ENCODE results near the gene PDGFA. TPM values are rescaled to one million over a fixed set of nuclear protein-coding genes. Genes with fewer than 3 reads are reported as not detected.
A peak's percentile ranks its signal among the peaks of the same experiment; 100 is the strongest.

PDGFA gene
- total RNA-seq, 1 experiment from 2014 or later = 26.9 TPM

DNA sequence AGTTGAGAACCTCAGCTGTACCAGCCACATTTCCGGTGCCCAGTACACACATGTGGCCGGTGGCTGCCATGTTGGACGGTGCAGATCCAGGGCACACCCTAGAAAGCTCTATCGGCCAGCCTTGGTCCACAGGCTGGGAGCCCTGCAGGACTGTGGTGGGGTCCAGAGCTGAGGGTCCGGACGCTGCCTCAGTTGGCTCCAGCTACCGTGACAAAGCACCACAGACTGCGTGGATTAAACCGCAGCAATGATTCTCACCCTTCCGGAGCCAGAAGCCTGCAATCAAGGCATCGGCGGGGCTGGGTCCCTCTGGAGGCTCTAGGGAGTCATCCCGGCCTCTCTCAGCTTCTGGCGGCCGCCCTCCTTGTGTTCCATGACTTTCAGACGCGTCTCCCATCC lies 50.1 kb downstream of the PDGFA start:
- no peak for DNase-seq
- Histone ChIP-seq H3K4me3 (no peak overlapping the region), H3K27me3 (no peaks in the 10 kb centered on the region), H3K27ac (no peak overlapping the region), H3K4me1 (peaks cover 12% of the 10 kb centered on the region; the same call in 1 of the 2 replicates), H3K36me3 (no peaks in the 10 kb centered on the region), H3K9me3 (replicated peaks) (no peaks in the 10 kb centered on the region)

DNA sequence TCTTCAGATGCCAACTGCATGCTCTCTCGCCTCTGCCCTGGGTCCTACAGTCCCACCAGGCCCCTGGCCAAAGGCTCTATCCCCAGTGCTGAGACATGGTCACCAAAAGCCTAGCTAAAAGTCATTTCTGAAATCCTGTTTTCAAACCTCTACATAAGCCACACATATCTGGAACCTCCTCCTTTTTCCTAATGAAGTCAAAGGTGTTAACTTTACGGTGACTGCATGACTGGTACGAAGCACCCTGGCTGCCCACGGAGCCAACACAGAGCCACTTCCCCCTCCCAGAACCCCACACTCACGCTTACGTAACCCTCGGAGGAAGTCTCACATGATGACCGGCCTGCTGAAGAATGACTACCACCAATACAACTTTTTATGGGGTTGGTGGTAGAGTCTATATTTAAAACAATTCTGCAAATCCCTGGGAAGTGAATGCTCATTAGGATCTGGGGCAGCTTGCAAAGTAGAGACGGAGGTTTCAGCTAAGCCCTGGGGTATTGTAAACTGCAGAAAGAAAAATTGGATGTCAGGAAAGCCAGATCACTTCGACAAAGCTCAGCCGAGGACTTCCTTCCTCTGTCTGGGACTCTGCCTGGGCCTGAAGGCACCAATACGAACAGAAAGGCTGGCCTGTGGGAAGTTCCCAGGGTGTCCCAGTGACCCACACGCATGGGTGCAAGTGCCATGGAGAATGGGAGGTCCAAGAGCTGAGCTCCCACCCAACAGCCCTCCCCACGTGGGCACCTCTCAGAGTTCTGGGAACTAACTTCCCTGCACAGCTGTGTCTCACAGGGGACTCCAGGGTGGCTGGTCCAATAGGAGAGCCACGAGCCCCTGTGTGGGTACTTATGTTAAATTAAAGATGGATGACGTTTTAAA lies 50.7 kb downstream of the PDGFA start:
- Histone ChIP-seq H3K9me3 (replicated peaks) (no peaks in the 10 kb centered on the region), H3K27ac (no peak overlapping the region), H3K4me3 (no peak overlapping the region), H3K4me1 (peaks cover 13% of the 10 kb centered on the region; the same call in 1 of the 2 replicates), H3K36me3 (no peaks in the 10 kb centered on the region), H3K27me3 (no peaks in the 10 kb centered on the region)
- DNase-seq = no peak

DNA sequence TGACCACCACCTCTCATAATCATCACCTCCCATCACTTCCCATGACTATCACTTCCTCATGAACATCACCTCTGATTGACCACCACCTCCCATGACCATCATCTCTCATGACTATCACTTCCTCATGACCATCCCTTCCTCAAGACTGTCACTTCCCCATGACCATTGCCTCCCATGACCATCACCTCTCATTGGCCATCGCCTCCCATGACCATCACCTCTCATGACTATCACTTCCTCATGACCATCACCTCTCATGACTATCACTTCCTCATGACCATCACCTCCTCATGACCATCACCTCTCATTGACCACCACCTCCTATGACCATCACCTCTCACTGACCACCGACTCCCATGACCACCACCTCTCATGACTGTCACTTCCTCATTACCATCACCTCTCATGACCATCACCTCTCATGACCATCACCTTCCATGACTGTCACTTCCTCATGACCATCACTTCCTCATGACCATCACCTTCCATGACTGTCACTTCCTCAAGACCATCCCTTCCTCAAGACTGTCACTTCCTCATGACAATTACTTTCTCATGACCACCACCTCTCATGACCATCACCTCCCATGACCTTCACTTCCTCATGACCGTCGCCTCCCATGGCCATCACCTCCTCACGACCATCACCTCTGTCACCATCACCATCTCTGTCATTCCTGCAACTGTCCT lies 51.6 kb downstream of the PDGFA start:
- Histone ChIP-seq H3K4me3 (no peak overlapping the region), H3K27me3 (no peaks in the 10 kb centered on the region), H3K4me1 (peaks cover 18% of the 10 kb centered on the region), H3K9me3 (replicated peaks) (no peaks in the 10 kb centered on the region), H3K27ac (no peak overlapping the region), H3K36me3 (no peaks in the 10 kb centered on the region)
- DNase-seq = no peak

DNA sequence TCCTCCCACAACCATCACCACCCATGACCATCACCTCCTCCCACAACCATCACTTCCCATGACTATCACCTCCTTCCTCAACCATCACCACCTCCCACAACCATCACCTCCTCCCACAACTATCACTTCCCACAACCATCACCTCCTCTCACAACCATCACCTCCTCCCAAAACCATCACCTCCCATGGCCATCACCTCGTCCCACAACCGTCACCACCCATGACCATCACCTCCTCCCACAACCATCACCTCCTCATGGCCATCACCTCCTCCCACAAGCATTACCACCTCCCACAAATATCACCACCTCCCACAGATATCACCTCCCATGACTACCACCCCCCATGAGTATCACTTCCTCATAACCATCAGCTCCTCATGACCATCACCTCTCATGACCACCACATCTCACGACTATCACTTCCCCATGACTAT lies 52.2 kb downstream of the PDGFA start:
- Histone ChIP-seq H3K4me1 (peaks cover 24% of the 10 kb centered on the region), H3K36me3 (no peaks in the 10 kb centered on the region)

DNA sequence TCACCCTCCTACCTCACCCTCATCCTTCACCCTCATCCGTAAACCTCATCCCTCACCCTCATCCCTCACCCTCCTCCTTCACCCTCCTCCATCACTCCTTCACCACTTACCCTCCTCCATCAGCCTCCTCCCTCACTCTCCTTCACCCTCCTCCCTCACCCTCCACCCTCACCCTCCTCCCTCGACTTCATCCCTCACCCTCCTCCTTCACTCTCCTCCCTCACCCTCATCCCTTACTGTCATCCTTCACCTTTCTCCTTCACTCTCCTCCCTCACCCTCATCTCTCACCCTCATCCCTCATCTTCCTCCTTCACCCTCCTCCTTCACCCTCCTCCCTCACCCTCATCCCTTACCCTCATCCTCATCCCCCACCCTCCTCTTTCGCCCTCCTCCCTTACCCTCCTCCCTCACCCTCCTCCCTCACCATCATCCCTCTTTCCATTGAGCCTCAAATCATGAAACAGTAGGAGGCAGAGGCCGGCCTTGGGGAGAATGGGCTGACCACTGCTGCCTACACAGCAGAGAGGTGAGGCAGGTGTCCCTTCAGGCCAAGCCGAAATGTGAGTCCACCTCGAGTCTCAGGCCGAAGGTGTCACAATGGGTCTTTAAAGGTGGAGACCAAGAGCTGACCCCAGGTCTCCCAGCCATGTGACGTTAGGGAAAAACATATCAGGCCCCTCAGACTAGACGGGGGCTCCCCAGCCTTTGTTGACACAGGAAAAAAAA lies 53.0 kb downstream of the PDGFA start:
- Histone ChIP-seq H3K4me3 (no peak overlapping the region), H3K27ac (no peak overlapping the region), H3K9me3 (replicated peaks) (no peaks in the 10 kb centered on the region), H3K4me1 (peaks cover 23% of the 10 kb centered on the region), H3K27me3 (no peaks in the 10 kb centered on the region), H3K36me3 (no peaks in the 10 kb centered on the region)
- DNase-seq = no peak

More for the DNA sequence above, 52.2 kb downstream of the PDGFA start:
- Histone ChIP-seq H3K4me3 (no peak overlapping the region), H3K27me3 (no peaks in the 10 kb centered on the region), H3K27ac (no peak overlapping the region), H3K9me3 (replicated peaks) (no peaks in the 10 kb centered on the region)
- DNase-seq = no peak

DNA sequence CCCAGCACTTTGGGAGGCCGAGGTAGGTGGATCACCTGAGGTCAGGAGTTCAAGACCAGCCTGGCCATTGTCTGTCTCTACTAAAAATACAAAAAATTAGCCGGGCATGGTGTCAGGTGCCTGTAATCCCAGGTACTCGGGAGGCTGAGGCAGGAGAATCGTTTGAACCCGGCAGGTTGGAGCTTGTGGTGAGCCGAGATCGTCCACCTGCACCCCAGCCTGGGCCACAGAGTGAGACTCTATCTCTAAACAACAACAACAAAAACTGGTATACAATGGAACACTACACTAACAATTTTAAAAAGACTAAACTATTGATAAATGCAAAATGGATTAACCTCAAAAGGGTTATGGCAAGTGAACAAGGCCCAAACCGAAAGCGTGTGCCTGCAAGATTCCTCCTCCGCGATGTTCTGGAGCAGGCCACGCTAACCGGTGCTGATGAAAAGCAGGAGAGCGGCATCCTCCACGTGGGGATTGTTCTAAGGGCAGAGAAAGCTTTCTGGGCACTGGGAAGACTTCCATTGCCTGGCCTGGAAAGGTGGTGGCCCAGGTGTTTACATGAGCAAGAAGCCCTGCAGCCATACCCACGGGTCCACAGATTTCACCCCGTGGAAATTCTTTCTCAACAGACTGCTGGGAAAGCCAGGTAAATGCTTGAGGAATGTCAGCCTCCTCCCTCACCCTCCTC lies 53.8 kb downstream of the PDGFA start:
- Histone ChIP-seq H3K27me3 (no peaks in the 10 kb centered on the region), H3K9me3 (replicated peaks) (no peaks in the 10 kb centered on the region), H3K4me1 (peaks cover 26% of the 10 kb centered on the region), H3K36me3 (no peaks in the 10 kb centered on the region), H3K4me3 (peak overlapping the region; percentile 44; the same call in 1 of the 2 replicates), H3K27ac (peak overlapping the region; percentile 87)
- no peak for DNase-seq

DNA sequence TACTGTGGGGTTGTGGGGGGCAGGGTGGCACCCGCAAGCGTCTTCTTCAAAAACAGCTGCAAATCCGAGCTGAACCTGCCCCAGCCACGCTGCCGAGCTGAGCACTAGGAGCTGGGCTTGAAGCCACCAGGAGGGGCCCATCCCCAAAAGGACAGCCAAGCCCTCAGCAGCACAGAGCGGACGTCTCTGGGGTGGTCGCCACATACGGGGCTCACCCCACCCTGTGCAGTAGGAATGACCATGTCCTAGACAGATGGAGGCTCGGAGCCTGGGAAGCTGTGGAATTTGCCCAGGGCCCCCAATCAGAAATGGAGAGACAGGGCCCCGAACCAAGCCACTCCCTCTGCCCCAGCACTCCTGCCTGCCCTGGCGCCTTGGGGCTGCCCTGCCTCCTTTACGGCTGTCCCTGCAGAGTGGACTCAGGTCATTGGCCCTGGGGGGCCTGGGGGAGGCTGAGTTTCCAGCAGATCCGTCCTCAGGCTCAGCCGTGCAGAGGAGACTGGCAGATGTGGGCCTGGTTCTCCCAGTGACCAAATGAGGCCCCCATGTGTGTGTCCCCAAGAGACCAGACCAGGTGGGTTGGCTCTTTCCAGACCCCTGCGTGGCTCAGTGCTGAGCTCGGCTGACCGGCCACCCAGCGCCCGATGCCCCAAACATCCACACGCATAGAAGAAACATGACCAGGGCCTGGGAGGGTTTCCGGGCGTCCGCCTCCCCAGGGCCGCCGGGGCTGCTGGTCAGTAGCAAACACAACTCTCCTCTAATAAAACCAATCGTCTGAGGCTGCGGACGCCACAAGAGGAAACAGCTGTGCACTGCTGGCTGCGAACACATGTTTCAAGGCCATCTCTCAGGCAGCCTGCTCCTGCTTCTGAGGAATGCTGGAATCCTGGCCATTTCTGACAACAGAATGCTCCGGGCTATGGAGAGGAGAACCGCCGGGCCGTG lies 54.9 kb downstream of the PDGFA start:
- H3K9me3 ChIP-seq (replicated peaks) = no peaks in the 10 kb centered on the region
- H3K36me3 ChIP-seq = no peaks in the 10 kb centered on the region
- no peaks in the 10 kb centered on the region for H3K27me3 ChIP-seq
- DNase-seq = peak; percentile 82 to 86
- peak overlapping the region; percentile 87 for H3K27ac ChIP-seq
- peak overlapping the region; percentile 44 for H3K4me3 ChIP-seq
- peaks cover 33% of the 10 kb centered on the region for H3K4me1 ChIP-seq

DNA sequence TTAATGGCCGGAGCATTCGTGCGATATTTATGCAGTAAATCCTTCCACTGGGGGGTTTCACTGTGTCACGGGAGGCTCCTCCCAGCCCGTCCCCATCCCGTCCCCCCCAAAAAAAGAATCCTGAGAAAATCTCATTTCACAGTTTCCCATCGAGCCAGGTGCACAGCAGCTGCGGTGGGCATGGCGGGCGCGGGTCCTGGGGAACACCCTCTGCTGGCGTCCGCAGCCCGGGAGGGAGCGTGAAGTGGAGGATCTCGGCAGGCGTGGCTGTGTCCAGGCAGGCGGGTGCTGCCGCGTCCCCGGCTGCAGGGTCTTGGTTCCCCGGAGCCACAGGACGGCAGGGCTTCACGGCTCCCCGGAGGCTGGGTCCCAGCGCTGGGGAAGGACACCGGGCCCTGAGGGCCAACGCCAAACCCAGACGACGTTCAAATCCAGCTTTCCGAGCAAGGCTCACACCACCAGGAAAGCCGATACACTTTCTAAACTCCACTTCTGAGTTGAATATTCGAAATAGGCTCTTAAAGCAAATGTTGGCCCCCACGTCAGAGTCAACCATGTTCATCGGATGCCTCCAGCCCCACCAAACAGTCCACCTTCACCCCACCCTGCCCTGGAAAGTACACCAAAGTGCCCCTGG lies 55.7 kb downstream of the PDGFA start:
- Histone ChIP-seq H3K27me3 (no peaks in the 10 kb centered on the region), H3K4me1 (peaks cover 33% of the 10 kb centered on the region), H3K27ac (peak overlapping the region; percentile 87), H3K36me3 (no peaks in the 10 kb centered on the region), H3K9me3 (replicated peaks) (no peaks in the 10 kb centered on the region), H3K4me3 (peak overlapping the region; percentile 44)
- peak; percentile 66 to 70 for DNase-seq

DNA sequence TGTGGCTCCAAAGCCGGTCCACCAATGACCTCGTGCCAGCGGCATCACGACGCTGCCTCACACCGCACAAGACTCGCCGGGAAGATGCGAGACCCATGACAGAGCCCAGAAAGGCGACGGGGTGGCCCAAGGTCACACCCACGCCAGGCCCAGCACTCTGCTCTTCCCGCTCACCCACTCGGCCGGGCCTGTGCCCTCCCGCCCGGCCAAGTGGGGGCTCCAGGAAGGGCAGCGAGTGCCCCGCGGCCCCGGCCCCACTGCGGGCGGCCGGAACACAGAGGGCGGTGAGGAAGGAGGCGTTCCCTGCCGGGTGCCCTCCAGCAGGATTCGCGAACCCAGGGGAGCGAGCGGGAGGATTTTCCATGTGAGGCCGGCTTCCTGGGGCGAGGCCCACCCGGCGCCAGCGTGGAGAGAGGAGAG lies 56.3 kb downstream of the PDGFA start:
- no peak for DNase-seq
- H3K4me3 ChIP-seq = peak overlapping the region; percentile 44
- no peaks in the 10 kb centered on the region for H3K9me3 ChIP-seq (replicated peaks)
- peaks cover 35% of the 10 kb centered on the region for H3K4me1 ChIP-seq
- no peaks in the 10 kb centered on the region for H3K36me3 ChIP-seq
- H3K27me3 ChIP-seq = no peaks in the 10 kb centered on the region
- peak overlapping the region; percentile 87 for H3K27ac ChIP-seq

DNA sequence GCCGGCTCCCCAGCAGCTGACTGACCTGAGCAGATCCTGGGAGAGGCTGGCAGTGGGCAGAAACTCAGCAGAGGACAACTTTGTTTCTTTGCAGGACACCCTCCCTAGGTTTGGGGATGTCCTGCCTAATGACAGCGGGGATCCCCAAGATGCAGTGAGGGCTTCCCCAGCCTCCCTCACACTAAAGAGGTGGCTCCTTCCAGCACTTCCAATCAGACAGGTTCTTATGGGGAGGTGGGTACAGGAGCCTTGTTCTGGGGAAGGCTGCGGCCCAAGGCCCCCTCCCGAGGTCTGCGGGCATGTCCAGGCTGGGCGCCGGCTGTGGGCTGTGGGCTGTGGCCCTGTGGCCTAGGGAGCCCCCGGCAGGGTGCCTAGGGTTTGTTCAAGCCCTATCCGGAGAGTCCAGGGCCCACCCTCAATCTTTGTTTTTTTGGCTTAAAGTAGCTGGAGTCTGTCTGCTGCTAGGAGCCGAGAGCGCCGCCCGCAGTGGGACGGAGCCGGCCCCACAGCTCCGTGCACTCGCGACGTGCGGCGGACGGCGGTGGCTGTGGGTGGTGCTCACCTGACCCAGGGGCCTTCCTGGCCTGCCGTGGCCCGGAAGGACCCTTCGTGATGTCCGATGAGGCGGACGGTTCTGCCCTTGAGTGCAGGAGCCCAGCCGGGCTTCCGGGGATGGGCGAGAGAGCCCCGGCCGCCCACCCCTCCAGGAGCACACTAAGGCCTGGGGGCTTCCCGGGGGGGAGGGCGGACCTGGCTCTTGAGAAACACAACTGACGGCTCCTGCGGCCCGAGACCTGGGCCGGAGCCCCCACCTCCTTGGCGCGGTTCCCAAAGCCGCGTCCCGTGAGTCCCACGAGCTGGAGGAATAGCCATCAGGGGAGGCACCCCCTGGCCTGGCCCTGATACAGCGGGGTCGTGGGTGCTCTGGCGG lies 57.2 kb downstream of the PDGFA start:
- Histone ChIP-seq H3K27ac (peak overlapping the region; percentile 87), H3K4me3 (no peak overlapping the region), H3K27me3 (no peaks in the 10 kb centered on the region), H3K36me3 (no peaks in the 10 kb centered on the region), H3K9me3 (replicated peaks) (no peaks in the 10 kb centered on the region), H3K4me1 (peaks cover 44% of the 10 kb centered on the region)
- no peak for DNase-seq

DNA sequence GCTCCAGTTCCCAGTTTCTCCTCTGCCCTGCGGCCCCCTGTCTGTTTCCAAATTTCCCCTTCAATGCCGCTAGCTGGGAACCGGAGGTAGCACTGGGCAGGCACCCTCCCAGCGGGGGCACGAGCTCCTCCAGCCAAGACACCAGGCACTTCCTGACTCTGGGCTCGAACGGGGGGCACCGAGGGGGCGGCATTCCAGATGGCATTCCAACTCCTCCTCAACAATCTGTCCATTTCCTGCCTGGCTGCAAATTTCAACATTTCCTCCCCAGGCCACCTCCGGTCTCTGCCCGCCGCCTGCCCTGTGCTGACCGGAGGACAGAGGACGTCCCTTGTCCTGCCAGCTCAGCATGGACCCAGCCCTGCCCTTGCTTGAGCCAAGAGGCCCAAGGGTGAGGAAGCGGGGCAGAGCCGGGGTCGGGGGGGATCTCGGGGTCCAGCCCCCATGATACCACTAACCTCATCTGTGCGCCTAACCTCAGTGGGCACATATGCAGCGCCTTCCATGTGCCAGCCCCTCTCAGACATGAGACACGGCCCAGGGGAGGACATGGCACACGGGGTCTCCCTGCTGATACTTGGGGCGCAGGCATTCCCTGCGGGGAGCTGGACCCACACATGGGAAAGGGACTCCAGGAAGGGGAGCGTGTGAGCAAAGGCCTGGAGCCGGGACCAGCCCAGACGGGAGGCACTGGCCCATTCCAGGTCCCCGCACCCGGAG lies 58.0 kb downstream of the PDGFA start:
- no peaks in the 10 kb centered on the region for H3K36me3 ChIP-seq
- no peak overlapping the region for H3K27ac ChIP-seq
- H3K27me3 ChIP-seq = no peaks in the 10 kb centered on the region
- H3K4me1 ChIP-seq = peaks cover 44% of the 10 kb centered on the region
- no peak overlapping the region for H3K4me3 ChIP-seq
- H3K9me3 ChIP-seq (replicated peaks) = no peaks in the 10 kb centered on the region
- no peak for DNase-seq

DNA sequence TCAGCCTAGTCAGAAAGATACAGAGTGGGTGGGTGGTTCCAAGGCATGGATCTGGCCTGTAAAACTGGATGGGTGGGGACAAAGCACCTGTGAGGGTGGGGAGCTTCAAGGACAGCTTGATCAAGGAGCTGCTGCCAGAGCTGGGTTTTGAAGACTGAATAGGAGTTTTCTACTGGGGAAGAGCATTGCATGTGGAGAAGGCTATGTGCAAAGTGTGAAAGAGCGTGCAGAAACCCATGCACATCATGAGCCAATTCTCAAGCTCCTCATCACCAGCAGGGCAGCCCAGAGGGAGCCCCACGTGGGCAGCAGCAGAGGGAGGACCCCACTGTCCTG lies 58.6 kb downstream of the PDGFA start:
- H3K4me1 ChIP-seq = peaks cover 44% of the 10 kb centered on the region
- H3K27ac ChIP-seq = peak overlapping the region; percentile 8; the same call in 1 of the 2 replicates
- H3K4me3 ChIP-seq = no peak overlapping the region; the same call in 1 of the 2 replicates

More for the DNA sequence above, 58.6 kb downstream of the PDGFA start:
- no peaks in the 10 kb centered on the region for H3K27me3 ChIP-seq
- H3K9me3 ChIP-seq (replicated peaks) = no peaks in the 10 kb centered on the region
- H3K36me3 ChIP-seq = no peaks in the 10 kb centered on the region
- no peak for DNase-seq

Measured in SJCRH30 (cell line).